ENCODE measurements around the gene WSB1.
"Not testable (repeated sequence)": the region's sequence is repeated elsewhere in the genome, so short reads cannot be mapped to it uniquely, and the experiment has no call there.

Gene WSB1

GRCh38 chr17:27263386-27263785 is 30.5 kb upstream of the WSB1 start:
- no peak for DNase-seq (ENCODE audit: low read depth in 1 of 2, low spot score in 1 of 2)
- no peak for TF ChIP-seq JUND (IDR thresholded peaks at IDR 0.05; ENCODE audit: low read depth)
- in situ Hi-C loops (cut with HindIII; ENCODE audit: low pct_unique_long_range_greater_than_20kb, low sequenced_read_pairs) = no loop called here

GRCh38 chr17:27264068-27264812 is 29.7 kb upstream of the WSB1 start:
- DNase-seq (ENCODE audit: low read depth in 1 of 2, low spot score in 1 of 2) = no peak
- TF ChIP-seq JUND (IDR thresholded peaks at IDR 0.05; ENCODE audit: low read depth) = no peak
- in situ Hi-C loops (cut with HindIII; ENCODE audit: low pct_unique_long_range_greater_than_20kb, low sequenced_read_pairs) = no loop called here

- in situ Hi-C loops (cut with HindIII; ENCODE audit: low pct_unique_long_range_greater_than_20kb, low sequenced_read_pairs) = no loop called here
- TF ChIP-seq JUND (IDR thresholded peaks at IDR 0.05; ENCODE audit: low read depth) = no peak
- DNase-seq (ENCODE audit: low read depth in 1 of 2, low spot score in 1 of 2) = no peak
Measured at GRCh38 chr17:27265333-27265732, 28.6 kb upstream of the WSB1 start.

- DNase-seq (ENCODE audit: low read depth in 1 of 2, low spot score in 1 of 2) = no peak
- in situ Hi-C loops (cut with HindIII; ENCODE audit: low pct_unique_long_range_greater_than_20kb, low sequenced_read_pairs) = no loop called here
- TF ChIP-seq JUND (IDR thresholded peaks at IDR 0.05; ENCODE audit: low read depth) = no peak
Measured at GRCh38 chr17:27266228-27266627, 27.7 kb upstream of the WSB1 start.

GRCh38 chr17:27268394-27269085 is 25.4 kb upstream of the WSB1 start:
- no peak for DNase-seq (ENCODE audit: low read depth in 1 of 2, low spot score in 1 of 2)
- no peak for TF ChIP-seq JUND (IDR thresholded peaks at IDR 0.05; ENCODE audit: low read depth)
- in situ Hi-C loops (cut with HindIII; ENCODE audit: low pct_unique_long_range_greater_than_20kb, low sequenced_read_pairs) = no loop called here

- in situ Hi-C loops (cut with HindIII; ENCODE audit: low pct_unique_long_range_greater_than_20kb, low sequenced_read_pairs) = no loop called here
- TF ChIP-seq JUND (IDR thresholded peaks at IDR 0.05; ENCODE audit: low read depth) = no peak
- no peak for DNase-seq (ENCODE audit: low read depth in 1 of 2, low spot score in 1 of 2)
Measured at GRCh38 chr17:27269201-27269600, 24.7 kb upstream of the WSB1 start.

GRCh38 chr17:27269974-27270373 is 23.9 kb upstream of the WSB1 start:
- no peak for DNase-seq (ENCODE audit: low read depth in 1 of 2, low spot score in 1 of 2)
- in situ Hi-C loops (cut with HindIII; ENCODE audit: low pct_unique_long_range_greater_than_20kb, low sequenced_read_pairs) = no loop called here
- TF ChIP-seq JUND (IDR thresholded peaks at IDR 0.05; ENCODE audit: low read depth) = no peak

GRCh38 chr17:27276653-27277156 is 17.2 kb upstream of the WSB1 start:
- no peak for TF ChIP-seq JUND (IDR thresholded peaks at IDR 0.05; ENCODE audit: low read depth)
- DNase-seq (ENCODE audit: low read depth in 1 of 2, low spot score in 1 of 2) = no peak
- in situ Hi-C loops (cut with HindIII; ENCODE audit: low pct_unique_long_range_greater_than_20kb, low sequenced_read_pairs) = no loop called here

GRCh38 chr17:27279132-27279531 is 14.8 kb upstream of the WSB1 start:
- DNase-seq (ENCODE audit: low read depth in 1 of 2, low spot score in 1 of 2); in situ Hi-C loops (cut with HindIII; ENCODE audit: low pct_unique_long_range_greater_than_20kb, low sequenced_read_pairs): not testable (repeated sequence)

- DNase-seq (ENCODE audit: low read depth in 1 of 2, low spot score in 1 of 2) = no peak
- in situ Hi-C loops (cut with HindIII; ENCODE audit: low pct_unique_long_range_greater_than_20kb, low sequenced_read_pairs) = no loop called here
- no peak for TF ChIP-seq JUND (IDR thresholded peaks at IDR 0.05; ENCODE audit: low read depth)
Measured at GRCh38 chr17:27280527-27280926, 13.4 kb upstream of the WSB1 start.

GRCh38 chr17:27281438-27281837 is 12.5 kb upstream of the WSB1 start:
- no peak for TF ChIP-seq JUND (IDR thresholded peaks at IDR 0.05; ENCODE audit: low read depth)
- DNase-seq (ENCODE audit: low read depth in 1 of 2, low spot score in 1 of 2) = no peak
- in situ Hi-C loops (cut with HindIII; ENCODE audit: low pct_unique_long_range_greater_than_20kb, low sequenced_read_pairs) = no loop called here

- in situ Hi-C loops (cut with HindIII; ENCODE audit: low pct_unique_long_range_greater_than_20kb, low sequenced_read_pairs) = no loop called here
- no peak for TF ChIP-seq JUND (IDR thresholded peaks at IDR 0.05; ENCODE audit: low read depth)
- peak in 1 of 2 experiments; percentile 22 for DNase-seq (ENCODE audit: low read depth in 1 of 2, low spot score in 1 of 2)
Measured at GRCh38 chr17:27282054-27282551, 11.8 kb upstream of the WSB1 start.

- no peak for TF ChIP-seq JUND (IDR thresholded peaks at IDR 0.05; ENCODE audit: low read depth)
- in situ Hi-C loops (cut with HindIII; ENCODE audit: low pct_unique_long_range_greater_than_20kb, low sequenced_read_pairs) = no loop called here
- DNase-seq (ENCODE audit: low read depth in 1 of 2, low spot score in 1 of 2) = no peak
Measured at GRCh38 chr17:27283060-27283459, 10.9 kb upstream of the WSB1 start.
